GM10266 (cell line): Measurements from ENCODE around the gene HOXD4.

ENCODE experiments used
- DNase-seq: peaks from one replicate; pipeline ENCODE4 v3.0.0; 2012; ENCODE audit errors: extremely low spot score
- CTCF ChIP-seq: IDR thresholded peaks from 2 replicates; pipeline ENCODE4 v1.5.1; 2012; ENCODE audit warnings: mild to moderate bottlenecking, low read depth; ENCODE audit not compliant: control insufficient read depth, insufficient read depth; ENCODE audit errors: missing control alignments

Gene HOXD4

GRCh38 chr2:176187899-176188773 is 36.8 kb downstream of the HOXD4 start, which contains the start of gene HOXD1:
Gene HOXD1 (plus strand): TSS chr2:176188668. CDS start chr2:176188802, 134 bp downstream.
- DNase-seq: peak; percentile 58
- no peak for TF ChIP-seq CTCF

GRCh38 chr2:176188774-176189680 is 37.7 kb downstream of the HOXD4 start:
- TF ChIP-seq CTCF: no peak
- peak; percentile 52 for DNase-seq

GRCh38 chr2:176189681-176190641 is 38.6 kb downstream of the HOXD4 start:
- no peak for TF ChIP-seq CTCF
- peak; percentile 25 for DNase-seq

GRCh38 chr2:176192351-176192750 is 41.0 kb downstream of the HOXD4 start:
- no peak for DNase-seq
- TF ChIP-seq CTCF: no peak

- DNase-seq: no peak
- no peak for TF ChIP-seq CTCF
These were observed 41.7 kb downstream of the HOXD4 start for GRCh38 chr2:176193048-176193447.

- TF ChIP-seq CTCF: no peak
These were observed 48.6 kb downstream of the HOXD4 start for GRCh38 chr2:176199902-176200301.

More at GRCh38 chr2:176199902-176200301, 48.6 kb downstream of the HOXD4 start:
- no peak for DNase-seq
